Retinal pigment epithelial cell (primary cell): Measurements from ENCODE around the gene PCNX4.
"Not testable (repeated sequence)": the region's sequence is repeated elsewhere in the genome, so short reads cannot be mapped to it uniquely, and the experiment has no call there.

ENCODE experiments used
- DNase-seq: peaks from one replicate; pipeline ENCODE4 v3.0.0-alpha.2; 2010; ENCODE audit warnings: low read depth
- H3K4me3 ChIP-seq: 2 replicates; pipeline ENCODE4 v1.5.1; 2011; ENCODE audit warnings: mild to moderate bottlenecking, low read length, control low read depth, moderate library complexity
- TF ChIP-seq, protein P1 (sequence below): conservative IDR thresholded peaks from 2 replicates; pipeline ENCODE4 v1.5.1; 2011; ENCODE audit warnings: low read depth, low read length, control low read depth, inconsistent platforms

The PCNX4 gene

DNA sequence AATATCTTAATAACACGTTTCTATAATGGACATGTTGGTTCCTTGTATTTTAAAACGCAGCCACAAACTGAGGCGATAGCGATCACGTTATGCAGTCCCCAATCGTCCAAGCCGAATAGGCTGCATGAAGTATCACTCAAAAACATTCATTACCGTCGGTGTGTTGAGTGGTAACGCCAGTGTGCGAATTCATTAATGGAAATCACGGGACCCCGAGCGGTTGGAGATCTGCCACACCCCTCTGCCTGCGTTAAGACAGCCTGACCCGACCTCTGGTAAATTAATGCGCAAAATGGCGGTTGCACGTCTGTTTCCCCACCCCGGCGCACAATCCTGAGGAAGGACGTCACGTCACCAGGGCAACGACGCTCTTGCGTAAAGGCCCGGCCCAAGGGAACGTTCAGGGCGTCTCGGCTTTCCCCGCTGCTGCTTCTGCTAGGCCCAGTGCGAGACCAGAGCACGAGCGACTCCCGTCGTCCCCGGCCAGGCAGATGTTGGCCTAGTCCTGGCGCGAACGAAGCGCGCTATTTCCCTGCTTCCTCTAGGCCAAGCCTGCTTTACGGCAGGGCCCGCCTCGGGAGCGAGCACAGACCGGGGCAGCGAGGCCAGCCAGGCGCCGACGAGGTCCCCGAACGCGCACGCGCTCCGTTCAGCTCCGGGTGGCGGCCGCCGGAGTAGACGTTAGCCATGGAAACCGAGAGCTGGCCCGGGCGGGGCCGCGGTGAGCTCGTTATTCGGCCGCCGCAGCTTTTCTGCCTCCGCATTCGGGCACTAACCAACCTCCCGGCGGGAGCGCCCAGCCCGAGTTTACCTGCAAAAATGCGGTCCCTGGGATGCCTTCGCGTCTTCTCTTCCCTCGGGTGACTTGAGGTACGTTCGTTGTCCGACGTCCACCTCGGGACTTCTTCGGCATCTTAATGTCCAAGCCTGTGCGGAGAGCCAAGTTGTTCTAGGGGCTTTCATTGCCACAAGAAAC lies at the start of gene PCNX4:
PCNX4 (plus strand) TSS at position 374 of the 976 bp plus-strand sequence. CDS start 15,716 bp downstream, outside the sequence.
- DNase-seq = peak; percentile 97

DNA sequence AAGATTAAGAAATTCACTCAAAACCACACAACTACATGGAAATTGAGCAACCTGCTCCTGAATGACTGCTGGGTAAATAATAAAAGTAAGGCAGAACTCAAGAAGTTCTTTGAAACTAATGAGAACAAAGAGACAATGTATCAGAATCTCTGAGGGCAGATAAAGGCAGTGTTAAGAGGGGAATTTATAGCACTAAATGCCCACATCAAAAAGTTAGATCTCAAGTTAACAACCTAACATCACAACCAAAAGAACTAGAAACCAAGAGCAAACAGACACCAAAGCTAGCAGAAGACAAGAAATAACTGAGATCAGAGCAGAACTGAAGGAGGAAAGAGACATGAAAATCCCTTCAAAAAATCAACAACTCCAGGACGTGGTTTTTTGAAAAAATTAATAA lies 43.7 kb upstream of the PCNX4 start:
- not testable (repeated sequence) for DNase-seq, H3K4me3 ChIP-seq

More for the DNA sequence above, at the start of gene PCNX4:
- H3K4me3 ChIP-seq = peak within 1 kb of the TSS; percentile 79
- TF ChIP-seq, protein P1, sequence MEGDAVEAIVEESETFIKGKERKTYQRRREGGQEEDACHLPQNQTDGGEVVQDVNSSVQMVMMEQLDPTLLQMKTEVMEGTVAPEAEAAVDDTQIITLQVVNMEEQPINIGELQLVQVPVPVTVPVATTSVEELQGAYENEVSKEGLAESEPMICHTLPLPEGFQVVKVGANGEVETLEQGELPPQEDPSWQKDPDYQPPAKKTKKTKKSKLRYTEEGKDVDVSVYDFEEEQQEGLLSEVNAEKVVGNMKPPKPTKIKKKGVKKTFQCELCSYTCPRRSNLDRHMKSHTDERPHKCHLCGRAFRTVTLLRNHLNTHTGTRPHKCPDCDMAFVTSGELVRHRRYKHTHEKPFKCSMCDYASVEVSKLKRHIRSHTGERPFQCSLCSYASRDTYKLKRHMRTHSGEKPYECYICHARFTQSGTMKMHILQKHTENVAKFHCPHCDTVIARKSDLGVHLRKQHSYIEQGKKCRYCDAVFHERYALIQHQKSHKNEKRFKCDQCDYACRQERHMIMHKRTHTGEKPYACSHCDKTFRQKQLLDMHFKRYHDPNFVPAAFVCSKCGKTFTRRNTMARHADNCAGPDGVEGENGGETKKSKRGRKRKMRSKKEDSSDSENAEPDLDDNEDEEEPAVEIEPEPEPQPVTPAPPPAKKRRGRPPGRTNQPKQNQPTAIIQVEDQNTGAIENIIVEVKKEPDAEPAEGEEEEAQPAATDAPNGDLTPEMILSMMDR = no peak

DNA sequence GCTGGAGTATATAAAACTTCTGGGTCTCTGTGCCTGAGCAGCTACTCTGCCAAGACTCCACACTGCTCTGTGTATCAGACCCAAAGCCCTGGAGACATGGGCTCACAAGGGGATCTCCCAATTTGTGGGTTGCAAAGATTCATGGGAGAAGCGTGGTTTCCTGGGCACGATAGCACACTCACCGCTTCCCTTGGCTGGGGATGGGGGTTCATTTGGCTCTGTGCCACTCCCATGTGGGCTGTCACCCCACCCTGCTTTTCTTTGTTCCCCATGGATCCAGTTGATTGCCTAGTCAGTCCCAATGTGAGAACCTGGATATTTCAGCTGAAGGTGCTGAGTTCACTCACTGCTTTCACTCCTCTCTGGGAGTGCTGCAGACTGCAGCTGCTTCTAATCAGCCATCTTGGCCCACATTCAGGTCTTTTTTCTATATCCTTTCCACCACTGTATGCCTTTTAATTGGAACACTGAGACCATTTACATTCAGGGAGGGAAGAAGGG lies 40.0 kb upstream of the PCNX4 start:
- no peak for DNase-seq
- TF ChIP-seq, protein P1 = no peak
- no peak overlapping the region for H3K4me3 ChIP-seq

DNA sequence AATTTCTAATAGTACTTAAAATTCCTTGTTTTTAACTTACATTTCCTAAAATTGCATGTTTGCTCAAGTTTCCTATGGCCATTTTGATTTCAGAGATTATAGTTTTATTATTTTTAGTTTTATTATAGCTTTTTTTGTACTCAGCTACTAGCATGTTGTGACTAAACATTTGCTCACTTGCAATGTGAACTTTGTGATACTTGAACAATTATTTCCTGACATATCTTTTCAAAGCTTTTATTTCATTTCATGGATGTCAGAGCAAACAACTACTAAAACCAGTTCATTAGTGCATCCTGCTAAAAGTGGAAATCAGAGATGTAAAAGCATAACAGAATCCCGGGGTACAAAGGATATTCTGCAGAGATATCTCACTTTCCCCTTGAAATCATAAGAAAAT lies 33.6 kb upstream of the PCNX4 start:
- DNase-seq = no peak
- H3K4me3 ChIP-seq = no peak overlapping the region
- TF ChIP-seq, protein P1 = no peak

DNA sequence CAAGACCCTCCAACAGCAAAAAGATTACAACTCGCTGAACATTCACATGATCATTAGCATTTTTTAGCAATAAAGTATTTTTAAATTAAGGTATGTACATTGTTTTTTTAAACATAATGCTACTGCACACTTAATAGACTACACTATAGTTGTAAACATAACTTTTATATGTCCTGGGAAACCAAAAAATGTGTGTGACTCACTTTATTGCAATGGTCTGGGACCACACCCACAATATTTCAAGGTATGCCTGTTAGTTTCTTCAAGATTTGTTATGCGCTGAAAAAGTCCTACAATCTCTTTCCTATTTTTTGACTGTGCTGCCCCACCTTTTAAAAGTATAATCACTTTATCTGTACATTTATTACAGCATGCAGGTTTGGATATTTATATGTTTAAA lies 30.4 kb upstream of the PCNX4 start:
- H3K4me3 ChIP-seq = no peak overlapping the region
- TF ChIP-seq, protein P1 = no peak
- no peak for DNase-seq

DNA sequence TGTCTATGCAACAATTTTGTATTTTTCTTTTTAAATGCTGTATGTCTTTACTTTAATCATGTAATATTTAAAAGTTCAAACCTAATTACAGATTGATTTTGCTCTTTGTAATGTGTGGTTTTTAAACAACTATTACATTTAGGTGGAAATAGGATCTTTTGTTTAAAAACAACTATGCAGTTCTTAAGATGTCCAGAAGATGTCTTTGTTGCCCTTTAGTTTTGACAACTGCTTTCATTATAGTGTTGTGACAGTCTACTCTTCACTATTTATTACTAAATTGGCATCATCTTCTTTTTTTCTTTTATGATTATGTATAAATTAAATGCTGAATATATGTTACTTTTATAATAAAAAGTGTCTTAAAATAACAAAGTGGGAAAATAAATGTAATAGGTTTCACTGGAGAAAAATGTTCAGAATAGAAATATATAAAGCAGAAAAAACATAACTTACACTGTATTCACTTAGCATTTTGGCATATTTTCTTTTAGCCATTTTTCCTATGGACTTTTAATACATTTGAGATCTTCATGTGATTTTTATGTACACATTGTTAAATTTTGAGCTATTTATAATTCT lies 27.1 kb upstream of the PCNX4 start:
- H3K4me3 ChIP-seq = no peak overlapping the region
- TF ChIP-seq, protein P1 = peak; percentile 57
- no peak for DNase-seq

DNA sequence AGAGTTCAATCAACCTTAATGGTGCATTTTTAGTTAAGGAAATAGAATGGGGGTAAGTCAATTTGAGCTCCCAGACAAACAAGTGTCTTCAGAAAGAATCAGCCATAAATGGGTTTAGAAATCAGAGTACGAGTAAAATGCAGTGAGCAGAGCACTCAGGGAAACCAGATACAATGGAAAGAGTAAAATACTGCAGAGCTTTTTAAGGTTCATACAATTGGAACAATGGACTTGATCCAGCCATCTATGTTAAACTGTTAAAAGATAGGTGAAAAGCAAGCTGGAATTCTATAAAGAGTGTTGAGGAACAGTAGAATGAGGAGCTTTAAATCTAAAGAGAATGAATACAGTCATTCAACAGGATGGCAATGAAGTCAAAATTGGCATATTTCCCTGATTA lies 23.8 kb upstream of the PCNX4 start:
- TF ChIP-seq, protein P1 = no peak
- DNase-seq = no peak
- no peak overlapping the region for H3K4me3 ChIP-seq
